Keratinocyte (primary cell): Measurements from ENCODE around the gene AGBL3.

Experiments
- CTCF ChIP-seq, 3 experiments: IDR thresholded peaks in 1 of 3; conservative IDR thresholded peaks in 1 of 3; optimal IDR thresholded peaks in 1 of 3; 2 replicates in 2 of 3; 3 replicates in 1 of 3; pipeline versions ENCODE3 to v1.5.1; 2011; ENCODE audit warnings: low read length in 3 of 3, mild to moderate bottlenecking in 3 of 3, moderate library complexity in 2 of 3, control low read depth in 1 of 3, inconsistent platforms in 1 of 3; ENCODE audit not compliant: insufficient read depth in 2 of 3; ENCODE audit errors: extremely low read depth in 1 of 3
- EZH2 ChIP-seq: IDR thresholded peaks from one replicate; pipeline ENCODE4 v1.6.1; 2012; ENCODE audit warnings: inconsistent platforms, mild to moderate bottlenecking, low read length, moderate library complexity

- TF ChIP-seq EZH2 = no peak
- TF ChIP-seq CTCF (optimal IDR thresholded peaks at IDR 0.05 in 1 of 3, IDR thresholded peaks at IDR 0.05 in 1 of 3, conservative IDR thresholded peaks at IDR 0.05 in 1 of 3; ENCODE audit: extremely low read depth in 1 of 3, insufficient read depth in 2 of 3, low read length in 3 of 3) = no peak
Observed at GRCh38 chr7:134991469-134992339, 5.4 kb downstream of the AGBL3 start.
